GM03348 (cell line): ENCODE results near the gene JADE3.

Source experiments
- DNase-seq: peaks from one replicate; pipeline ENCODE4 v3.0.0; 2012; ENCODE audit warnings: low spot score

JADE3 gene

DNA sequence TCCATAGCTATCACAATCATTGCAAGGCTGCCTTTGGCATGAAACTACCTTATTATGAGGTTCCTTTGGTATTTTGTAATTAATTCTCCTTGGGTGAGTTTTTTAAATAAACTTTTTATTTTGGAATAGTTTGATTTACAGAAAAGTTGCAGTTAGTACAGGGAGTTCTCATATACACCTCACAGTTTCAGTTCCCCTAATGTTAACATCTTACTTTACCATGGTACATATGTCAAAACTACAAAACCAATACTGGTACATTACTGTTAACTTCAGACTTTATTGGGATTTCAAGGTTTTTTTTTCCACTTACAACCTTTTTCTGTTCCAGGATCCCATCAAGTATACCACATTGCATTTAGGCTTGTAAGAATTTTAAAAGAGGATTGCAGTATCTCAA is 114.0 kb downstream of the JADE3 start:
- DNase-seq, result no peak

DNA sequence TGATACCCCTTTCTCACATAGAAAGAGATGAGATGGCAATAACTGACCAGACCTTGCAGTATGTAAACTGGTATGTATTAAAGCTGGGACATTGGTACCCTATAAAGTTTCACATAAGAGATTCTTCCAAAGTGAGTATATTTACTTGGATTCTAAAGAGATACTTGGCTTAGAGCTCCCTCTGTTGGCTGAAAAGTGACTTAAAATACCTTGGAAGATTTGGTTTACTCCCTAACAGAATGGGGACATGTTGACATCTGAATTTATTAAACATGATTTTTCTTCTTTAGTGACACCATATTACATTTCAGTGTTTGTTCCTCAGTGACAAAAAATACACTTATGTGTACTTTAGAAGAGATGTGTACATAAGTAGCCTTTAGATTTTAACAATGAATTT is 118.1 kb downstream of the JADE3 start:
- DNase-seq, result peak; percentile 60

DNA sequence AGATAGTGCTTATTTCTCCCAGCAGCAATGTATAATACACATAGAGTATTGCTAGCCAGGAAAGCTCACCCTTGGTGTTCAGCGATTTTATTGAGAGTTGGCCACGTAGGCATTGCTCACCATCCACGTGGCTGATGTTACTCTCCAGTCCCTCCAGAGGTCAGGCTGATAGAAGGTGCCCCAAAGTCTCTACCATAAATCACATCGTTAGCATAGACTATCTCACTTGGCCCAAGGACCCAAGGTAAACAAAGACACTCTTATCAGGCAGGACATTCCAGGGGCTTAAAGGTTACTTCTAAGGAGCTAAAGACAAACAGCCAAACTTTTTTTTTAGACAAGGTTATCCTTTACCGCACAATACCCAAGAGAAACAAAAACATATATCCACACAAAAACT is 135.8 kb downstream of the JADE3 start:
- DNase-seq, result no peak

DNA sequence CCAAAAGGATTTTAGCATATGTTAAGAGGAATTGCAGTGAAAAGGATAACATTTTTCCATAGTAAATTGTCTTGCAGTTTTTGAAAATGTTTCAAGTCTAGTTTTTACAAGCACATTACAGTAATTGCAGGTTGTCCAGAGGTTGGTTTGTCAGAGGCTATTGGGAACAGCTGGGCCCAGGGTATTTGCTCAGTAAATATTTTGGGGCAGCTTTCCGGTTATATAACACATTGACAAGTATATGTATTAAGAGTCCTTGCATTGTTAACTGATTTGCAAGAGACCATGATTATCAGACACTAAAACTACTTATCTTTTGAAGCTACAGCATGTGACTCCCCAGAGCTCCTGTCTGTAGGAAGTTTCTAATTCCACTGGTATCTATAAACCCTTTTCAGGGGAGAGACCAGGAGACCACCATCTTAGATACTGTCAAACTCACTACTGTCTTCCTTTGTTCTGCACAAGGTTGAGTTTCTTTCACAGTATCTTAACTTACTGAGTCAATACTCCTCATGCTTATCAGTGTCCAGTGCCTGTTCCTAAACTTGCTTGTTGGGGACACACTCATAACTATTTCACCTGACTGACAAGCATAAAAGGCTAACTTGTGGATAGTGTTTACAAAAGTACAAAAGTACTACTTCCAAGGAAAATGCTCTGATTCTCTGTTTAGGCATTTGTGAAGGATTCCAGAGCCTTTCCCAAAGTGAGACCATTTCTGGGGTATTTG is 147.1 kb downstream of the JADE3 start:
- no peak for DNase-seq

DNA sequence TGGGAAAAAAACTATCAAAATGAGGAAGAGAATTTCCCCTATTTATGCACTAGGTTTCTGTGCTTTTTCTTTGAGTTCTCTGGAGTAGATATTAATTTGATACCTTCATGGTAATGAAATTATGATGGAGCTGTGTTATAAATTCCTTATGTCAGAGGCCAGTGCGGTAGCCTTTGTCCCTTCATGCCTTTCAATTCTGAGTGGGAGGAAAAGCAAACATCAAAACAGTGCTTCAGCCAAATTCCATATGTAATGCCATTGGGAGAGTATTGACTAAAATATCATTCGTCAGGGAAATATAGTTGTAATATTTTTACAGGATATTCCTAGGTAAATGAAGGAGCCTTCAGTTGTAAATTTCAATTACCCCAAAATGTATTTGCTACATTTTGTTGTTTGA is 148.5 kb downstream of the JADE3 start:
- no peak for DNase-seq

DNA sequence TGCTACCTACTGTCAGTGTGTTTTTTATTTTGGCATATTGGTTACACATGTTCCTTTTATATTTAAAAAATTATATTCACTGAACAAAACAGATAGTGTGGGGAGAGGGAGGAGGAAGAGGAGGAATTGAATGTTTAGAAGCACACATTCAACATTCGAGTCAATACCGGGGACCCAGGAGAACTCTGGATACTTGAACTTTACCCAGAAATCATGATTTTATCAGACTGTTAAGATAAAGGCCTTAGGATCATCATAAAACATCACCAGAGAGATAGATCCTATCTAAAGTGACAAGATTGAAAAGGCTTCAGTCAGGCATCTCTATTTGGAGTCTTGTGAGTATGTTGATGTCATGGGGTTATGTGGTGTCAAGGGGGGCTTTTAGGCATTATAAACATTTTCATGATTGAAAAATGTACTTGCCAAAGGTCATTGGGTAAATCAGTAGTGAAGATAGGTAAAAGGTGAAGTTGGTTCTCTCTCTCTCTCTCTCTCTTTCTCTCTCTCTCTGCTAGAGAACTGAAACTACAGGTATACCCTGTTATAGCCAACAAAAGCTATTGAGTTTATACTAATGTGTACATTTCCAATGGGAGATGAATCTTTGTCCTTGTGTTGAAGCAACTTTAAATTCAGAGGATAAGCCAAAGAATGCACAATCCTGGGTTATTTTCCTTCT is 149.2 kb downstream of the JADE3 start:
- no peak for DNase-seq

DNA sequence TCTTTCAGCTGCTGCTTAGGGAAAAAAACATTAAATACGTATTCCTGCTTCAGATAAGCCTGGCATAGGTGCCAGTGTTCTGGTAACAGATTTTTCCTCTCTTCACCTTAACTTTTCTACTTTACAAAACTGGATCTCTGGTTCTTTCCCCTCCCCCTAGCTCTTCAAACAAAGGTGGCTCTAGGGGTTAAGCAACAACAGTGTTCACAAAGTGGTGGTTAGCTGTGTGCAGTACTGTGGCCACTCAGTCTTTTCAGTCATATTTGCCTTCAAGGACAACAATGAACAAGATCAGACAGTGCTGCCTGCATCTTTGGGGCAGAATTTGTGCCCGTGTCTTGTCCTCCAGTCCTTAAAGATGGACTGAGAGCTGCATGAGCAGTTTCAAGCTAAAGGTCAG is 151.0 kb downstream of the JADE3 start:
- DNase-seq, result no peak

DNA sequence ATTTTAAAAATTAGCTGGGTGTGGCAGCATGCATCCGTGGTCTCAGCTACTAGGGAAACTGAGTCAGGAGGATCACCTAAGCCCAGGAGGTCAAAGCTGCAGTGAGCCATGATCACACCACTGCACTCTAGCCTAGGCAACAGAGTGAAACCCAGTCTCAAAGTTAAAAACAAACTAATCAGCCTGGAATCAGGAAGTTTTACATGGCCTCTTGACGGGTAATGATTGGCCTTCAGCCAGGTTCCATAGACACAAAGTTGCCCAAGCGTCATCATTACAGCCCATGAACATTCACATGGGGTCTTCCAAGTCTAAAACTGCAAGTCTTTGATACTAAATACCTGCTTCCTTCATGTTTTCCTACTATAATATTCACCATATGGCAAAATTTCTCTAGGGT is 156.0 kb downstream of the JADE3 start:
- no peak for DNase-seq

DNA sequence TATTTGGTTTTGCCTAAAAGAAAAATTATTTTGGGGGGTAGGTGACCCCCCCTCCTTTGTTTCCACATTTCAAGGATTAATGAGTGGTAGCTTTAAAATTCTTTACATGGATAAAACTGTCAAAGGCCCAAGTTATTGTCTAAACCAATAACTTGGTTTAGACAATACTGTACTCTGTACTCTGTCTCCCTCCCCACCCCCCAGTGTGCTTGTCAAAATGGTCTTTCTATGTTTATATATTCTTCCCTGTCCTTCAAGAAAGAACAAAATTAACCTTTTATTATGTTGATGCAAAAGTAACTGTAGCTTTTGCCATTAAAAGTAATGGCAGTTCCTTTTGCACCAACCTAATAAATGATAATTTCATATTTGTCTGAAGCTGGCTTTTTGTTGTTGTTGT is 156.5 kb downstream of the JADE3 start:
- DNase-seq, result no peak

DNA sequence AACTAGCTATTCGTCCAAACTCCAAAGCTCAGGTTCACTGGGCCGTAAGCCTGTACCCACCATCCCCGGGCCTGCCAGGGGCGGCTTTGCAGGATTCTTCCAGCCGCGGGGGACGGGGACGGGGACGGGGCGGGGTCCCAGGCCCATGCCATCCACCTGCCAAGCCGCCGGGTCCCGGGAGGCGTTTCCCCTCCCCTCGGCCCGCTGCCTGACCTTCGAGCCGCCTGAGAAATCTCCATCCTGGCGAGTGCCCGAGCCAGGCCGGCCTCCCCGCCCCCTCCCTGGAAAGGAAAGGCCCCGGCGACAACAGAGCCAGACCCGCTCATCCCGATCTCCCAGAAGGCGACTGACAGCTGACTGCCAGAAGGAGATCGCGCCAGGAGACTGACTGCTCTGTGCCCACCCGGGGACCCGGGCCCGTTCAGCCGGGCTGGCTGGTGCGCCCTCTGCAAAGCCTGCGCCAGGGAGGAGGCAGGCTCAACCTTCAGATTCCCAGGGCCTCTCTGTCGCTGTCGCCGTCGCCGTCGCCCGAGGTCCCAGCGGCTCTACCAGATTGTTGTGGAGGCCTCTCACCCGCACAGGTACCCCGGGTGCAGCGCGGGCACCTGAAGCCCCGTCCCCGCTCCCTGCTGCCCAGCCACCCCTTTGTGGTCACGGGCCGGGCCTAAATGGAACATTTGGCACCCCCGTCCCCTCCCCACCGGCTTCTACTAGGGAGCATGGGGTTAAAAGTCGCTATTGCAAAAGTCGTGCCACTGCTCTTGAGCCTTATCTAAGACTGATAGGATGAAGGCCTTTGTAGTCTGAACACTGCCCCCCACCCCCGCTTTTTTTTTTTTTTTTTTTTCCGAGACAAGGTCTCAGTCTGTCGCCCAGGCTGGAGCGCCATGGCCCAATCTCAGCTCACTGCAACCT is 166.2 kb downstream of the JADE3 start, which contains the start of gene RGN:
Gene RGN, plus strand, starts transcription at position 315 of the 915 bp plus-strand sequence. CDS start 2,702 bp downstream, outside the sequence.
- DNase-seq, result peak; percentile 35

DNA sequence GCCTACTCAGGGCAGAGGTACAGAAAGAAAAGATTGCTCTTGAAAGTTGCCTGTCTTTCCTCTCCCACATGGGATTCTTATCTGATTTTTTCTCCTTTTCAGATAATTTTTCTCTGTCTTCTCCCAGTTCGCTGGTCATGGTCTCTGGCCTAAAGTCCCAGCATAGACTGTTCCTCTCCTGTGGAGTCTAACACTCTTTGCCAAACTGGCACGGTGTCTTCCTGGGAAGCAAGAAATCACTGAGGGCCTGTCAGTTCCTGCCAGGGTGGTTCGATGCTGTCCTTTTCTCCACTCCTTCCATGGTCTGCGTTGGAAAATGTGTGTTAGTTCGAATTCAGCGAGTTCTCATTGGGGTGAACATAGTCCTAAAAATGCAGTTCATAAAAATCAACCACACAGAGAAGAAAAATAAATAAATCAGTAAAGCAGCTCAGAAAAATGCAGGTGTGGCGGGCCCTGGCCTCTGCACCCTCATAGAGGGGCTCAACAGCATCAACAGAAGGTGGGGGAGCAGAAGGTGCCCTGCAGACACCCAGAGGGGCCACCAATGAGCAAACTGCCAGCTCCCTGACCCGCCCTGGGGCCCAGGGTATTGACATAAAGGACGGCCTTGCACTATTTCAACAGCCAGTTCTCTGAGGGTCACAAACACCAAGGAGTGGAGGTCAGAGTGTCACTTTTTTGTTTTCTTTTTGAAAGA is 168.1 kb downstream of the JADE3 start:
- DNase-seq, result no peak

DNA sequence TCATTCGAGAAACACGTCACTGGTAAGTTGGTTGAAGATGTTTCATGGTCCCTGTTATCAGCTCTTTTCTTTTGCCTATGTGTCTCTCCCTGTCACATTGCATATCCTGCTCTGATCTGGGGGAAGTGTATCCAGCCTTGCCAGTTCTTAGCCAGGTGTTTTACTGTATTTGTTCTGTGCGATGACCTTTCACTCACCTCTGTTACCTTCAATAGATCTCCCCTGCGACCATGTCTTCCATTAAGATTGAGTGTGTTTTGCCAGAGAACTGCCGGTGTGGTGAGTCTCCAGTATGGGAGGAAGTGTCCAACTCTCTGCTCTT is 168.7 kb downstream of the JADE3 start:
- no peak for DNase-seq

DNA sequence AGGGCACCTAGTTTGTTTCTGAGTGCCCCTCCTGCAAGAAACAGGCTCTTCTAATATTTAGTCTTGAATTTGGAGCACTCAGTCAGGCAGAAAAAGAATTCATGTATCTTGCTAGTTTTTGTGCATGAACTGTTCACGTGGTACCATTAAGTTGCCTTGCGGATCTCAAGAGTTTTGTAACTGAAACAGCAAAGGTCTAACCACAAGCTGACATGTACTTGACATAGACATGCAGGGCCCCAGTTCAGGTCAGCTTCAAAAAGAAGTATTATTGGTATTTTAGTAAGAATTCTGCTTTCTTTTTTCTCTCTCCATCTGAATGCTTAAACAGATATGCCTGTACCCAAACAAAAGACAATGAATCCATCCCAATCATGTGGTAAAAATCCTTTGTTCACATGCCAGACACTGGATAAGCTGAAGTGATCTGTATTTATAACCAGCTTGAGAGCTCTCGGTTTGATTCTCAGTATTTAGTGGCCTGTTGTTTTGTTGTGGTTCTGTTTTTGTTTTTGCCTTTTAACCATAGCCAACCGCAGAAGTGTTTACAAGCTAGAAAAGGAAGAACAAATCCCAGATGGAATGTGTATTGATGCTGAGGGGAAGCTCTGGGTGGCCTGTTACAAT is 179.0 kb downstream of the JADE3 start:
- DNase-seq, result no peak

DNA sequence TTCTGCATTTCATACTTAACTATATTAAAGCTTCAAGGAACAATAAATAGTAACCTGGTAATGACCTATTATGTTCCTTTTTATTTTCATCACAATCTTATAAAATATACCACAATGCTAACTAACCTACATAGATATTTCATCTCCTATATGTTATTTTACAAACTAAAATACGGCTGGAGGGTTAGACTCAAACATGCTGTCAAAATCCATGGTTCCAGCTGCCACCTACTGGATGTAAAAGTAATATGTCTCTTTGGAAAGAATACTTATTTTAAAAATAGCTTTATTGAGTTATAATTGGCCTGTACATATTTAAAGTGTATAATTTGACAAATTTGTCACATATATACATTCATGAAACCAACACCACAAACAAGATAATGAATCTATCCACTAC is 181.0 kb downstream of the JADE3 start:
- peak; percentile 9 for DNase-seq

DNA sequence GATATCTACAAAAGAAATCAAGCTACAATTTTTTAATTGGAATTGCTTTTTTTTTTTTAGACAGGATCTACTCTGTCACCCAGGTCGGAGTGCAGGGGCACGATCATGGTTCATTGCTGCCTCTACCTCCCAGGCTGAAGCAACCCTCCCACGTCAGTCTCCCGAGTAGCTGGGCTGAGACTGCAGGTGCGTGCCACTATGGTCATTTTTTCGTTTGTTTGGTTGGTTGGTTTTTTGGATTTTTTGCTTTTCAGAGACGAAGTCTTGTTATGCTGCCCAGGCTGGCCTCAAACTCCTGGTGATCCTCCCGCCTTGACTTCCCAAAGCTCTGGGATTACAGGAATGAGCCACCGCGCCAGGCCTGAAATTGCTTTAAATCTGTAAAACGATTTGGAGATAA is 181.6 kb downstream of the JADE3 start:
- DNase-seq, result no peak

DNA sequence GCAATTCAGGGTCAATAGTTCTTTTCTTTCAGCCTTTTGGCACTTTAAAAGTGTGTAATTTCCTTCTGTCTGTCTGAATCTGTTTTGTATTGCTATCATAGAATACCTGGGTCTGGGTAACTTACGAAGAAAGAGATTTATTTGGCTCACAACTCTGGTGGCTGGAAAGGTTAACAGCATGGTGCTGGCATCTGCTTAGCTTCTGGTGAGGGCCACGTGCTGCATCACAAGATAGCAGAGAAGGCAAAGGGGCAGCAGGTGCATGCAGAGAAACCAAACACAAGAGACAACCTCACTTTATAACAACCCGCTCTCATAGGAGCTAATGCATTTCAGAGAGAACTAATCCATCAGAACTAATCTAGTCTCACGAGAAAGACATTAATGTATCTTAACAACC is 184.8 kb downstream of the JADE3 start:
- no peak for DNase-seq

DNA sequence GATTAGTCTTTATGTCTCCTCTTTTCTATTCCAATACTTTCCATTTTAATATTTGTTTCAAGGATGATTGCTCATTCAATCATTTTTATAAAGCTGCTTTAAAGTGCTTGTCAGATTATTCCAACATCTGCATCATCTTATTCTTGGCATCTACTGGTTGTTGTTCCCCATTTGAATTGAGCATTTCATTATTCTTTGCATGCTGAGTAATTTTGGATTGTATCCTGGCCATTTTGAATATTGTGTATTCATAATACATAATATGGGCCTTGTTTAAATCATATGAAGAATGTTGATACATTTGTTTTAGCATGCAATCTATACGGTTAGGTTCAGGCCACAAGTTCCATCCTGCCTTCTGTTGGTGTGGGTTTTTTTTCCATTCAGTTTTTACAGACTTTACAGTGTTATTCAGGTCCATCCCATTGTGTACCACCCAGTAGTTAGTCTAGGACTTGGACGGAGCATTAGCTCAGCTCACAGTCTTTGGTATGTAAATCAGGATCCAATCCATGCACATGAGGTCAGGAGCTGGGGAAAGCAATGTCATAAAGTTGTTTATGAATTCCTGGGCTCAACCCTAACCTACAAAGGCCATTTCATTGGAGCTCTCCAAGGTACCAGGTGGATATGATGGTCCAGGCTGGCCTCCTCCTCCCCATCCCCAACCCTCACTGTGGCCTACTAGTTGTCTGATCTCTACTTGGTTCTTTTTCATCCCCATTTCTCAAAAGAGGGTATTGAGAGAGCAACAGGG is 186.3 kb downstream of the JADE3 start:
- DNase-seq, result no peak

DNA sequence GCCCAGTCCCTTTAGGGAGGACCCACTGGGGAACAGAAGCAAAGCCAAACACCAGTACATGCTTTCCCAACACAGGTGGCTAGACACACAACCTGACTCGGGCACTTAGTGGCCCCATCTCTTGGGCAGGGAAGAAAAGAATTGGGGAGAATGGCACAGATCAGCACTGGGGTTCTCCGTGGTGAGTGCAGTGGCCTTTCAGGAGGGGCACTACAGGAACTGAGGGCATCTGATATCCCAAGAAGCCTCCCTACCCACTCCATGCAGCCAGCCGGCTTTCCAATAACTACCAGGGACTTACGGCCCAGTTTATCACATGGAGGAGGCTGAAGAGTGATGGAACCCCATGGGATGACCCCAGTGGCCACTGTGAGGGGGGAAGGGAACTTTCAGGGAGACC is 189.0 kb downstream of the JADE3 start:
- no peak for DNase-seq
